H1 (cell line): Measurements from ENCODE around the gene ANKFN1. TPM values are rescaled to one million over a fixed set of nuclear protein-coding genes. Genes with fewer than 3 reads are reported as not detected.

Experiments used
- ATF3 ChIP-seq: IDR thresholded peaks from 2 replicates; pipeline ENCODE4 v1.6.1; 2011; ENCODE audit warnings: low read depth, mild to moderate bottlenecking, low read length; ENCODE audit not compliant: insufficient read depth
- NANOG ChIP-seq: IDR thresholded peaks from 2 replicates; pipeline ENCODE4 v1.6.1; 2011; ENCODE audit warnings: low read length, low read depth, mild to moderate bottlenecking, inconsistent platforms; ENCODE audit not compliant: insufficient read depth, poor library complexity, severe bottlenecking
- POU5F1 ChIP-seq: IDR thresholded peaks from 2 replicates; pipeline ENCODE4 v1.6.1; 2011; ENCODE audit warnings: low read depth, mild to moderate bottlenecking, low read length, moderate library complexity
- SP2 ChIP-seq: IDR thresholded peaks from 2 replicates; pipeline ENCODE4 v1.6.1; 2012; ENCODE audit warnings: mild to moderate bottlenecking, low read length, inconsistent platforms
- polyA plus RNA-seq, 7 experiments: library from polyadenylated mRNA; depleted of rRNA in 3 of 7; stranded (reverse) in 5 of 7; unstranded in 2 of 7; fragments of >200 nt in 5 of 7; fragments of 200-250 nt in 2 of 7; gene quantifications; 1 replicate in 5 of 7; 2 replicates in 1 of 7; 4 replicates in 1 of 7; pipeline versions ENCODE4 v1.2.1 to v1.2.3, GENCODE V29; 2011 to 2013; ENCODE audit warnings: missing spikeins in 2 of 7, mixed read lengths in 2 of 7
- total RNA-seq: library from RNA; stranded (reverse); fragmentation: NEBNext Ultra II Directional; extraction: Animal tissue kit (Norgen Biotek cat#: 25700); gene quantifications from 2 replicates; pipeline ENCODE4 v1.2.1, GENCODE V29; 2021

ANKFN1 gene
- total and polyA plus RNA-seq, 2 of the 8 experiments (the other 6 are each of a cell fraction or from before 2014, with no cell fraction given), result not detected

GRCh38 chr17:56447171-56447570 is 293.9 kb downstream of the ANKFN1 start (continued):
- no peak for TF ChIP-seq ATF3
- no peak for TF ChIP-seq POU5F1
- TF ChIP-seq SP2, result no peak
- TF ChIP-seq NANOG, result no peak
